AG09309 (cell line): ENCODE results near the gene MTUS2.

ENCODE experiments used
- DNase-seq: peaks from one replicate; pipeline ENCODE4 v3.0.0-alpha.2; 2010; ENCODE audit warnings: low read depth
- H3K4me3 ChIP-seq: 2 replicates; pipeline ENCODE4 v1.5.1; 2011; ENCODE audit warnings: mild to moderate bottlenecking, low read depth, low read length, moderate library complexity; ENCODE audit not compliant: control insufficient read depth
- TF ChIP-seq, protein P1 (sequence below): IDR thresholded peaks from 2 replicates; pipeline ENCODE4 v1.5.1; 2011; ENCODE audit warnings: mild to moderate bottlenecking, low read depth, low read length, inconsistent platforms; ENCODE audit not compliant: insufficient read depth, control insufficient read depth; ENCODE audit errors: missing control alignments

MTUS2 gene

DNA sequence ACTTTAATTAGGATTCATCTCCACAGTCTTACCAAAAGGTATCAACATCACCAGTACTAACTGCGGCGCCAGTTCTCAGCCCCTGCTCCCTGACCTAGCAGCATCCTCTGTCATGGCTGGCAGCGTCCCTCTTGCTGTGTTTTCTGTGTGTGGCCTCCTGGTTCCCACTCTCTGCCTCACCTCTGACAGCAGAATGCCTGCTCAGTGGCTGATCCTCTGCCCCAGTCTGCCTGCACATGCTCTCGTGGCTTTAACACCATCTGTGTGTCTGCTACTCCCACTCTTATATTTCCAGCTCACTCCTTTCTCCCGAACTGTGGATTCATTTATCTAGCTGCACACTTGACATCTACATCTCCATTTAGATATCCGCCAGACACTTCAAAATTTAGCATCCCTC lies 341.5 kb downstream of the MTUS2 start:
- DNase-seq = no peak
- H3K4me3 ChIP-seq = no peak overlapping the region
- TF ChIP-seq, protein P1, sequence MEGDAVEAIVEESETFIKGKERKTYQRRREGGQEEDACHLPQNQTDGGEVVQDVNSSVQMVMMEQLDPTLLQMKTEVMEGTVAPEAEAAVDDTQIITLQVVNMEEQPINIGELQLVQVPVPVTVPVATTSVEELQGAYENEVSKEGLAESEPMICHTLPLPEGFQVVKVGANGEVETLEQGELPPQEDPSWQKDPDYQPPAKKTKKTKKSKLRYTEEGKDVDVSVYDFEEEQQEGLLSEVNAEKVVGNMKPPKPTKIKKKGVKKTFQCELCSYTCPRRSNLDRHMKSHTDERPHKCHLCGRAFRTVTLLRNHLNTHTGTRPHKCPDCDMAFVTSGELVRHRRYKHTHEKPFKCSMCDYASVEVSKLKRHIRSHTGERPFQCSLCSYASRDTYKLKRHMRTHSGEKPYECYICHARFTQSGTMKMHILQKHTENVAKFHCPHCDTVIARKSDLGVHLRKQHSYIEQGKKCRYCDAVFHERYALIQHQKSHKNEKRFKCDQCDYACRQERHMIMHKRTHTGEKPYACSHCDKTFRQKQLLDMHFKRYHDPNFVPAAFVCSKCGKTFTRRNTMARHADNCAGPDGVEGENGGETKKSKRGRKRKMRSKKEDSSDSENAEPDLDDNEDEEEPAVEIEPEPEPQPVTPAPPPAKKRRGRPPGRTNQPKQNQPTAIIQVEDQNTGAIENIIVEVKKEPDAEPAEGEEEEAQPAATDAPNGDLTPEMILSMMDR = no peak

DNA sequence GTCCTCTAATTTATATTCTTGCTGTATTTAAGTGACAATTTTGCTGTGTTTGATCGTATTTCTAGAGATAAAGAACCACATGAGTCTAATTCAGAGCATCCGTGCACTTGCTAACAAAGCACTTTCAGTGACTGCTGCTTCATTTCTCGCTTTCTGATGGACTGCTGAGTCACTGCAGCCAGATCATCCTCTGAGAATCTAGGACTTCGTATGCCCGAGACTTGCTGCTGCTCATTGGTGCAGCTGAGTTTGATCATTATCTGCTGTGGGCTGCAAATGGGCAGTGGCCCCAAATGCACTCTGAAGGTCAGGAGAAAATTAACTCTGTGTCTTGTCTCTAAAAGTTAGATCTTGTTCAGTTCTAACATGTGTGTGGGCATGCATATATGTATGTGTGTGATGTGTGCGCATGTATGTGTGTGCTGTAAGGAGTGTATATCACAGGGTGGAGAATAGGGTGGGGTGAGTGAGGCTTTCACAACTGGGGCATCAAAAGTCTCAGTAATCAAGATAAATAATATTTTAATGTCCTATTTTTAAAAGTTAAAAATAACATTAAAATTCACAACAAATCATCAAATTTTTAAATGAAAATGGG lies 342.6 kb downstream of the MTUS2 start:
- TF ChIP-seq, protein P1 = no peak
- H3K4me3 ChIP-seq = no peak overlapping the region
- no peak for DNase-seq

DNA sequence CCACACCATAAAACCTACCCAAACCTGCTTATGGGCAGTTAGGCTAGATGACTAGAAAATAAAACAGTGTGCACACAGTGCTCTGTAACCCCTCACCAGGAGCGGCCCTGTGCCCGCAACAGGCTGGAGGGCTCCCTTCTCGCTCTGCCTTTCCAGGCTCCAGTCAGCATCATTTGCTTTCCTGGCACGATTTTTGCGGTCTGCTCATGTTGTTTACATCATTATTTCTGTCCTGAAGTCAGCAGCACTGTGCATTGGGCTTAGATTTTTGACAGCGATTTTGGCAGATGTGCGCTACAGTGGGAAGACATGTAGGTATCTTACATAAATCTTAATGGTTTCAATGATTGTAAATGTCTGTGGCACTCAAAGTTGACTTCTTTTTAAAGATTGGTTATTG lies 344.0 kb downstream of the MTUS2 start:
- TF ChIP-seq, protein P1 = no peak
- no peak overlapping the region for H3K4me3 ChIP-seq
- no peak for DNase-seq

DNA sequence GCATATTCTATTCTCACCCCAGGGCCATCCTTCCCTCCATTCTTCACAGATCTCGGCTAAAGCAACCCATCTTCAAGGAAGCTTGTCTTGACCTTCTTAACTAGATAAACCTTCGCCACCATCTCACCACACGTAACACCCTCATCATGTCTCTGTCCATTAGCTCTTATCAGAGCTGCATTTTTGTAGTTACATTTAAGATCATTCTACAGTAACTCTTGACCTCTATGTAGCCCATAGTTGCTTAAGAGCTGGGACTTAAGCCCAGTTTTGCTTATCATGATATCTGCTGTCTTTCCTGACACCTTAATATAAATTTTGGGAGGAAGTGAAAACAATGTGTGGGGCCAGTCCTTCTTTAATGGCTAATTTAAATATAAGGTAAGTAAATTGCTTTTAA lies 345.1 kb downstream of the MTUS2 start:
- TF ChIP-seq, protein P1 = no peak
- DNase-seq = no peak
- no peak overlapping the region for H3K4me3 ChIP-seq

DNA sequence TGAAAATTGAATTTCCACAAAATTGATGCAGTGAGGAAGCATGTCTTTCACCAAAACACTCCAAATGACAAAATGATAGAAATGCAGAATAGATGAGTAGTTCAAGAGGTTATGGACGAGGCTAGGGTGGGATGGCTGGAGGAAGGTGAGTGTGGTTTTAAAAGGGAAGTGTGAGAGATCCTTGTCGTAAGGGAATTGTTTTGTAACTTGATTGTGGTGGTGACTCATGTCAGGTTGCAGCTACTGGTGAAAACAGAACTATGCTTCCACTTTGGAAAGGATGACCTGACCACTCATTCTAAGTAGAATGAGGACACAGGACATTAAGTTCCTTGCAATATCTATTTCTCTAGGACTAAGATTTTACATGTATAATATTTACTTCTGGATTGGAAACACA lies 345.7 kb downstream of the MTUS2 start:
- DNase-seq = no peak
- TF ChIP-seq, protein P1 = no peak
- no peak overlapping the region for H3K4me3 ChIP-seq

DNA sequence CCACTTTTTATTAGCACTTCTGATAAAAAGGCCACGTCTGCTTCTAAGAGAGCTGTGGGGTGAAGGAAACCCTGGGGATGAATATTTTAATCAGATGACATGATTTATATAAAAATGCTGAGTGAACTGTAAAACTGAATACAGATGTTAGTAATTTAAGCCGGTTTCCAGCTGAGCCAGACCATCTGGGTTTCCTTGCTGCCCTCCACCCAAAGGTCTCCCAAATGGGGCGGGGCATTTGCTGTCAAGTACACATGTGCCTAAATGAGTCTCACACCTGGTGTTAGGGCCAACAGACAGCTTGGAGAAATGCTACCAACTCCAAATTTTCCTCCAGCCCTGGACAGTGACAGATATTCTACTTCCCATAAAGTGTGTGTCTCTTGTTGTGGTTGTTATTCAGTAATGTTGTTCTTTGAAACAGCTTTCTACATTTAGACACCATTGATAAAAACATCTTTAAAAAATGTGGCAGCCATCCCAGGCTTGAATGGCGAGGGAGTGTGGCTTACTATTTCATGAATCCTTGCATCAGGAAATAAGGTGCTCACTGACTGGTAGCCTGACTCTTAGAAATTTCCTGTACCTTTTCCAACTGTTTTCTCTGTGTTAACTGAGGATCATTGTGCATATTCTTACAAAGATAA lies 350.4 kb downstream of the MTUS2 start:
- no peak overlapping the region for H3K4me3 ChIP-seq
- DNase-seq = no peak
- TF ChIP-seq, protein P1 = no peak
